A549 treated with RU486 at 1 μM for 4 hours (cell line): ENCODE measurements around the gene CYB5D1. TPM values are rescaled to one million over a fixed set of nuclear protein-coding genes. Genes with fewer than 3 reads are reported as not detected.

ENCODE experiments used
- total RNA-seq: library from RNA; stranded (reverse); fragments of 200-300 nt; extraction: Qiagen RNA extraction; gene quantifications from 5 replicates; pipeline ENCODE4 v1.2.3, GENCODE V29; 2022; ENCODE audit warnings: low read depth

Gene CYB5D1
- total RNA-seq: 17.6 to 22.4 TPM (median 21.6 TPM) in 5 replicates

GRCh38 chr17:7857713-7858521, at the start of gene CYB5D1:
TSS of gene CYB5D1 (plus strand) at chr17:7858003. CDS start at chr17:7858135, 132 bp downstream.

GRCh38 chr17:7833795-7834541, 23.8 kb upstream of the CYB5D1 start, which contains the start of gene KDM6B:
TSS of gene KDM6B (plus strand) at chr17:7834217. CDS start at chr17:7845555, 11,338 bp downstream.

GRCh38 chr17:7854851-7855659, 2.7 kb upstream of the CYB5D1 start, which contains the start of gene TMEM88:
TSS of gene TMEM88 (plus strand) at chr17:7855066. CDS start at chr17:7855075, 9 bp downstream.

GRCh38 chr17:7856811-7857712, 741 bp upstream of the CYB5D1 start, which contains the start of gene NAA38:
TSS of gene NAA38 (minus strand) at chr17:7857559. CDS start at chr17:7857463, 96 bp downstream.

GRCh38 chr17:7888184-7888920, 30.5 kb downstream of the CYB5D1 start, which contains the start of gene CHD3:
TSS of gene CHD3 (plus strand) at chr17:7888789. CDS start at chr17:7889001, 212 bp downstream.

Other genes with a start within 250 kb of the CYB5D1 start
- 52.7 to 63.1 TPM (median 62.0 TPM) in 5 replicates for gene FXR2, start 243.1 kb upstream of the CYB5D1 start, total RNA-seq
- gene SAT2, start 230.2 kb upstream of the CYB5D1 start, total RNA-seq: 70.6 to 108 TPM (median 81.7 TPM) in 5 replicates
- gene SHBG, start 227.9 kb upstream of the CYB5D1 start, total RNA-seq: 0.47 to 0.70 TPM (median 0.64 TPM) in 5 replicates
- 0.13 to 0.42 TPM (median 0.27 TPM) in 5 replicates for gene ATP1B2, start 207.1 kb upstream of the CYB5D1 start, total RNA-seq
- gene TP53, start 170.5 kb upstream of the CYB5D1 start, total RNA-seq: 46.4 to 54.0 TPM (median 52.3 TPM) in 5 replicates
- 33.8 to 47.6 TPM (median 43.3 TPM) in 5 replicates for gene WRAP53, start 169.5 kb upstream of the CYB5D1 start, total RNA-seq
- gene EFNB3, start 152.8 kb upstream of the CYB5D1 start, total RNA-seq: 0.85 to 1.9 TPM (median 1.7 TPM) in 5 replicates
- 0.01 to 0.02 TPM (median 0.02 TPM) in 3 of 5 replicates, not detected in the others for gene DNAH2, start 140.3 kb upstream of the CYB5D1 start, total RNA-seq
- 13.2 to 24.6 TPM (median 20.3 TPM) in 5 replicates for gene KDM6B, start 23.8 kb upstream of the CYB5D1 start, total RNA-seq
- 0.31 to 1.5 TPM (median 0.71 TPM) in 5 replicates for gene TMEM88, start 2.9 kb upstream of the CYB5D1 start, total RNA-seq
- 188 to 252 TPM (median 226 TPM) in 5 replicates for gene NAA38, start 444 bp upstream of the CYB5D1 start, total RNA-seq
- 58.1 to 75.8 TPM (median 63.0 TPM) in 5 replicates for gene CHD3, start 30.8 kb downstream of the CYB5D1 start, total RNA-seq
- 0.98 to 1.9 TPM (median 1.4 TPM) in 5 replicates for gene RNF227, start 58.3 kb downstream of the CYB5D1 start, total RNA-seq
- 1.5 to 3.4 TPM (median 2.9 TPM) in 5 replicates for gene KCNAB3, start 71.9 kb downstream of the CYB5D1 start, total RNA-seq
- gene TRAPPC1, start 73.9 kb downstream of the CYB5D1 start, total RNA-seq: 301 to 369 TPM (median 322 TPM) in 5 replicates
- gene CNTROB, start 74.2 kb downstream of the CYB5D1 start, total RNA-seq: 33.2 to 42.2 TPM (median 41.3 TPM) in 5 replicates
- gene GUCY2D, start 144.6 kb downstream of the CYB5D1 start, total RNA-seq: 0.29 to 0.33 TPM in 2 of 5 replicates, not detected in the others
- gene ALOX15B, start 181.1 kb downstream of the CYB5D1 start, total RNA-seq: not detected in 5 replicates
- 0.61 to 1.6 TPM (median 1.4 TPM) in 5 replicates for gene ALOX12B, start 229.7 kb downstream of the CYB5D1 start, total RNA-seq